Astrocyte (in vitro differentiated cells and primary cell): ENCODE results near the gene FAM83C. TPM values are rescaled to one million over a fixed set of nuclear protein-coding genes. Genes with fewer than 3 reads are reported as not detected.

Experiments used
- DNase-seq: peaks from one replicate; pipeline ENCODE4 v3.0.0-alpha.2; 2010; ENCODE audit warnings: low read depth
- FAIRE-seq: peaks from 2 replicates; lab custom pipeline; 2011; peaks lifted over from hg19 to GRCh38; lab: Jason Lieb, UNC
- H2AFZ ChIP-seq: 2 replicates; pipeline ENCODE4 v1.6.0; 2012; ENCODE audit warnings: low read depth, low read length, inconsistent platforms
- H3K27ac ChIP-seq: 2 replicates; pipeline ENCODE4 v1.5.1; 2011; ENCODE audit warnings: low read depth, low read length, inconsistent platforms
- H3K27me3 ChIP-seq: 2 replicates; pipeline ENCODE4 v1.6.0; 2011; ENCODE audit warnings: low read length, inconsistent platforms; ENCODE audit not compliant: insufficient read depth
- H3K36me3 ChIP-seq: 2 replicates; pipeline ENCODE4 v1.5.1; 2011; ENCODE audit warnings: low read length, inconsistent platforms; ENCODE audit not compliant: insufficient read depth
- H3K4me1 ChIP-seq: 2 replicates; pipeline ENCODE4 v1.5.1; 2011; ENCODE audit warnings: low read length, inconsistent platforms; ENCODE audit not compliant: insufficient read depth
- H3K4me2 ChIP-seq: 2 replicates; pipeline ENCODE4 v1.6.0; 2012; ENCODE audit warnings: low read length, inconsistent platforms
- H3K4me3 ChIP-seq: 2 replicates; pipeline ENCODE4 v1.5.1; 2011; ENCODE audit warnings: low read depth, mild to moderate bottlenecking, low read length, inconsistent platforms; ENCODE audit not compliant: insufficient read depth
- H3K79me2 ChIP-seq: 2 replicates; pipeline ENCODE4 v1.6.0; 2012; ENCODE audit warnings: mild to moderate bottlenecking, low read length, inconsistent platforms; ENCODE audit not compliant: insufficient read depth
- H3K9ac ChIP-seq: 2 replicates; pipeline ENCODE4 v1.6.0; 2012; ENCODE audit warnings: mild to moderate bottlenecking, low read length, inconsistent platforms
- H3K9me3 ChIP-seq: 2 replicates; pipeline ENCODE4 v1.5.1; 2012; ENCODE audit warnings: low read depth, mild to moderate bottlenecking, low read length, inconsistent platforms; ENCODE audit not compliant: insufficient read depth
- H4K20me1 ChIP-seq: 2 replicates; pipeline ENCODE4 v1.6.0; 2012; ENCODE audit warnings: low read length, inconsistent platforms; ENCODE audit not compliant: insufficient read depth
- H3K27ac Mint-ChIP-seq: one replicate; pipeline ENCODE4 v1.8.0; 2021; ENCODE audit warnings: mild to moderate bottlenecking, mixed read lengths; ENCODE audit not compliant: unreplicated experiment
- H3K27me3 Mint-ChIP-seq: one replicate; pipeline ENCODE4 v1.8.0; 2021; ENCODE audit warnings: low read depth, mixed read lengths; ENCODE audit not compliant: unreplicated experiment
- H3K36me3 Mint-ChIP-seq: one replicate; pipeline ENCODE4 v1.8.0; 2021; ENCODE audit warnings: low read depth, mixed read lengths; ENCODE audit not compliant: unreplicated experiment
- H3K4me1 Mint-ChIP-seq: one replicate; pipeline ENCODE4 v1.8.0; 2021; ENCODE audit warnings: low read depth, mixed read lengths; ENCODE audit not compliant: unreplicated experiment
- H3K4me3 Mint-ChIP-seq: one replicate; pipeline ENCODE4 v1.8.0; 2021; ENCODE audit warnings: mild to moderate bottlenecking, moderate library complexity, mixed read lengths; ENCODE audit not compliant: unreplicated experiment
- H3K9me3 Mint-ChIP-seq: one replicate; pipeline ENCODE4 v1.8.0; 2021; ENCODE audit warnings: mild to moderate bottlenecking, mixed read lengths; ENCODE audit not compliant: unreplicated experiment
- EZH2 ChIP-seq: IDR thresholded peaks from 2 replicates; pipeline ENCODE4 v1.6.1; 2012; ENCODE audit warnings: mild to moderate bottlenecking, low read length, inconsistent platforms; ENCODE audit not compliant: insufficient read depth
- total RNA-seq: library from RNA; stranded (reverse); gene quantifications from 2 replicates; pipeline ENCODE4 v1.2.1, GENCODE V29; 2021
- TF ChIP-seq, protein P1 (sequence below): IDR thresholded peaks from 2 replicates; pipeline ENCODE4 v1.5.1; 2011; ENCODE audit warnings: low read depth, mild to moderate bottlenecking, inconsistent platforms, low read length, moderate library complexity; ENCODE audit not compliant: insufficient read depth

Gene FAM83C
- total RNA-seq, 1 donor from 2014 or later: not detected

DNA sequence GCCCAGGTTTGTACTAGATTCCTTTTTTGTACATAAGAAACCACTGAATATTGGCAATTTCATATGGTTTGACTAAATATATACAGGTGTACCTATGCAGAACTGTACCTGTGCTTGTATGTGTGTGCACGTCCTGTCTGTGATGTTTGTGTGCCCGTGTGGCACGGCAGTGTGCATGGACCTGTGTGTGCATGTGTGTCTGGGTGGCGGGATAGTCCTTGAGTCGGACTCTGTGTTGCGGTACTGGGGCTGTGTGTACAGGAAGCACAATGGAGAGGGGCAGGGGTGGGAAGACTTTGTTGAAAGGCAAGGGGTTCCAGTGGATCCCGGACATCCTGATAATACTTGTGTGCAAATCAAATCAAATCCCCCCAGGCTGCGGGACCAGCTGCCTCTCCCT lies 3.4 kb upstream of the FAM83C start:
- Mint-ChIP-seq H3K4me1 (peaks cover 8% of the 10 kb centered on the region), H3K27ac (no peak overlapping the region), H3K9me3 (no peaks in the 10 kb centered on the region), H3K36me3 (no peaks in the 10 kb centered on the region), H3K4me3 (no peak overlapping the region), H3K27me3 (peaks cover 16% of the 10 kb centered on the region)
- Histone ChIP-seq H3K4me3 (no peak overlapping the region), H3K27ac (no peak overlapping the region), H3K4me2 (no peak overlapping the region), H3K79me2 (no peaks in the 10 kb centered on the region), H4K20me1 (no peaks in the 10 kb centered on the region), H3K9me3 (no peaks in the 10 kb centered on the region), H3K9ac (no peak overlapping the region), H3K4me1 (peaks cover 5% of the 10 kb centered on the region), H2AFZ (no peak overlapping the region), H3K36me3 (no peaks in the 10 kb centered on the region), H3K27me3 (no peaks in the 10 kb centered on the region)
- DNase-seq (no peak), FAIRE-seq (no peak)
- TF ChIP-seq EZH2: no peak
- TF ChIP-seq, protein P1, sequence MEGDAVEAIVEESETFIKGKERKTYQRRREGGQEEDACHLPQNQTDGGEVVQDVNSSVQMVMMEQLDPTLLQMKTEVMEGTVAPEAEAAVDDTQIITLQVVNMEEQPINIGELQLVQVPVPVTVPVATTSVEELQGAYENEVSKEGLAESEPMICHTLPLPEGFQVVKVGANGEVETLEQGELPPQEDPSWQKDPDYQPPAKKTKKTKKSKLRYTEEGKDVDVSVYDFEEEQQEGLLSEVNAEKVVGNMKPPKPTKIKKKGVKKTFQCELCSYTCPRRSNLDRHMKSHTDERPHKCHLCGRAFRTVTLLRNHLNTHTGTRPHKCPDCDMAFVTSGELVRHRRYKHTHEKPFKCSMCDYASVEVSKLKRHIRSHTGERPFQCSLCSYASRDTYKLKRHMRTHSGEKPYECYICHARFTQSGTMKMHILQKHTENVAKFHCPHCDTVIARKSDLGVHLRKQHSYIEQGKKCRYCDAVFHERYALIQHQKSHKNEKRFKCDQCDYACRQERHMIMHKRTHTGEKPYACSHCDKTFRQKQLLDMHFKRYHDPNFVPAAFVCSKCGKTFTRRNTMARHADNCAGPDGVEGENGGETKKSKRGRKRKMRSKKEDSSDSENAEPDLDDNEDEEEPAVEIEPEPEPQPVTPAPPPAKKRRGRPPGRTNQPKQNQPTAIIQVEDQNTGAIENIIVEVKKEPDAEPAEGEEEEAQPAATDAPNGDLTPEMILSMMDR: no peak

DNA sequence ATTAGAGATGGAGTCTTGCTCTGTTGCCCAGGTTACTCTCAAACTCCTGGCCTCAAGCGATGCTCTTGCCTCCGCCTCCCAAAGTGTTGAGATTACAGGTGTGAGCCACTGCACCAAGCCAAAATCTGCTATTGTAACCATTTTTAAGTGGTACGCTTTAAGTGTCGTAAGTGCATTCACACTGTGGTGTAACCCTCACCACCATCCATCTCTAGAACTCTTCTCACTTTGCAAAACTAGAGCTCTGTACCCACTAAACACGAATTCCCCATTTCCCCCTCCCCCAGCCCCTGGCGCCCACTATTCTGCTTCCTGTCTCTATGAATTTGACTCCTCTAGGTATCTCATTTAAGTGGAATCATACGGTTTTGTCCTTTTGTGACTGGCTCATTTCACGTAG lies 2.8 kb upstream of the FAM83C start:
- Histone ChIP-seq H3K36me3 (no peaks in the 10 kb centered on the region), H3K4me2 (no peak overlapping the region), H3K9ac (no peak overlapping the region), H3K9me3 (no peaks in the 10 kb centered on the region), H3K27me3 (no peaks in the 10 kb centered on the region), H3K79me2 (no peaks in the 10 kb centered on the region), H3K4me1 (peaks cover 5% of the 10 kb centered on the region), H3K27ac (no peak overlapping the region), H2AFZ (no peak overlapping the region), H3K4me3 (no peak overlapping the region), H4K20me1 (no peaks in the 10 kb centered on the region)
- no peak for TF ChIP-seq EZH2
- TF ChIP-seq, protein P1: no peak
- FAIRE-seq (no peak), DNase-seq (no peak)
- no peak overlapping the region for H3K4me3 Mint-ChIP-seq
- peak overlapping the region; percentile 64 for H3K27ac Mint-ChIP-seq
- peaks cover 6% of the 10 kb centered on the region for H3K4me1 Mint-ChIP-seq
- no peaks in the 10 kb centered on the region for H3K36me3 Mint-ChIP-seq
- H3K27me3 Mint-ChIP-seq: peaks cover 21% of the 10 kb centered on the region
- no peaks in the 10 kb centered on the region for H3K9me3 Mint-ChIP-seq

DNA sequence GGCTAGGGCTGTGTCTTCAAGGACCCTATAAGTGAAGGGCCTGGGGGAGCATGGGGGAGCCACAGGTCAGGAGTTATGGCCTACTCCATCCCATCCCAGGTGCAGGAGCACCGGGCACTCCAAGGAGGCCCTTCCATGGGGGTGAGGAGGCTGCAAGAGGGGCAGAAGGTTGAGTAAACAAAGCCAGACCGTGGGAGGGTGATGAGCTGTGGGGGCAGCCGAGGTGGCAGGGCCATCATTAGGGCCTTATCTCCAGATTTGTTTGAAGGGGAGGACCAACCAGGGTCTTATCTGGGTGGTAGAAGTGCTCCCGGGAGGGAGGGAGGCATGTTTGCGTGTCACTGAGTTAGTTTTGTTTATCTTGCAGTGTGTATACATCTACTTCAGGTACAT lies 2.1 kb upstream of the FAM83C start:
- no peak overlapping the region for H3K27ac Mint-ChIP-seq
- no peak for DNase-seq
- H3K9me3 ChIP-seq: no peaks in the 10 kb centered on the region
- no peak overlapping the region for H3K4me3 Mint-ChIP-seq
- H3K79me2 ChIP-seq: no peaks in the 10 kb centered on the region
- H3K4me1 ChIP-seq: peaks cover 5% of the 10 kb centered on the region
- peaks cover 21% of the 10 kb centered on the region for H3K27me3 Mint-ChIP-seq
- TF ChIP-seq, protein P1: no peak
- no peak for TF ChIP-seq EZH2
- H3K4me2 ChIP-seq: no peak overlapping the region
- H3K9me3 Mint-ChIP-seq: no peaks in the 10 kb centered on the region
- no peaks in the 10 kb centered on the region for H4K20me1 ChIP-seq
- no peak overlapping the region for H3K27ac ChIP-seq
- H3K36me3 ChIP-seq: no peaks in the 10 kb centered on the region
- H3K4me1 Mint-ChIP-seq: no peaks in the 10 kb centered on the region
- H3K36me3 Mint-ChIP-seq: no peaks in the 10 kb centered on the region
- H3K27me3 ChIP-seq: no peaks in the 10 kb centered on the region
- H3K4me3 ChIP-seq: no peak overlapping the region
- no peak overlapping the region for H3K9ac ChIP-seq
- FAIRE-seq: no peak
- H2AFZ ChIP-seq: no peak overlapping the region
